Gastroesophageal sphincter (tissue), 4 donors: Measurements from ENCODE around the gene ANAPC5. TPM values are rescaled to one million over a fixed set of nuclear protein-coding genes. Genes with fewer than 3 reads are reported as not detected.

Experiments
- ATAC-seq: fragments of 150-250 bp; one replicate; pipeline ENCODE4 v1.9.1; 2016; ENCODE audit warnings: mild to moderate bottlenecking, moderate library complexity
- H3K27ac ChIP-seq, 4 donors: fragments of 200-600 bp; sonication (generic) in 3 of 4; 1 replicate in 3 of 4; 2 replicates in 1 of 4; pipeline ENCODE4 v1.5.1; 2016 to 2019
- H3K27me3 ChIP-seq: fragments of 200-600 bp; sonication (generic); one replicate; pipeline ENCODE4 v1.5.1; 2019
- H3K36me3 ChIP-seq, 2 donors: fragments of 200-600 bp; sonication (generic); one replicate each; pipeline ENCODE4 v1.5.1; 2019; ENCODE audit warnings: control low read depth in 1 of 2
- H3K4me1 ChIP-seq, 3 donors: fragments of 200-600 bp; sonication (generic); 1 replicate in 2 of 3; 2 replicates in 1 of 3; pipeline ENCODE4 v1.5.1; 2016 to 2019; ENCODE audit warnings: control low read depth in 2 of 3
- H3K4me3 ChIP-seq, 2 donors: fragments of 200-600 bp; sonication (generic); one replicate each; pipeline ENCODE4 v1.5.1; 2019; ENCODE audit warnings: mild to moderate bottlenecking in 1 of 2, moderate library complexity in 1 of 2
- H3K9me3 ChIP-seq, 3 donors: fragments of 200-600 bp; sonication (generic); one replicate each; pipeline ENCODE4 v1.5.1; 2017 to 2019; ENCODE audit warnings: control low read depth in 2 of 3
- CTCF ChIP-seq, 4 experiments: fragments of 200-600 bp in 2 of 4; fragments of 450-650 bp in 2 of 4; sonication (generic) in 1 of 4; IDR thresholded peaks; one replicate each; pipeline ENCODE4 v1.5.1; 2017 to 2019; ENCODE audit warnings: antibody characterized with exemption in 4 of 4, mild to moderate bottlenecking in 2 of 4, moderate library complexity in 2 of 4
- EP300 ChIP-seq: sonication (generic); formaldehyde crosslinking; IDR thresholded peaks from one replicate; pipeline ENCODE4 v1.6.1; 2017; ENCODE audit warnings: antibody characterized with exemption, mild to moderate bottlenecking
- POLR2A ChIP-seq, 2 donors: fragments of 450-650 bp; IDR thresholded peaks; one replicate each; pipeline ENCODE4 v1.6.1; 2017; ENCODE audit warnings: antibody characterized with exemption in 2 of 2, mild to moderate bottlenecking in 2 of 2, moderate library complexity in 1 of 2
- POLR2AphosphoS5 ChIP-seq: sonication (generic); formaldehyde crosslinking; IDR thresholded peaks from one replicate; pipeline ENCODE4 v1.6.1; 2017; ENCODE audit warnings: antibody characterized with exemption
- WGBS, 2 donors: methylation state at CpG; one replicate each; pipeline ENCODE4 v1.1.5; 2018; ENCODE audit warnings: low coverage in 1 of 2; 5-methylcytosine and 5-hydroxymethylcytosine counted together
- total RNA-seq, 4 donors: library from RNA; depleted of rRNA; stranded (reverse); fragments of >200 nt; gene quantifications; one replicate each; pipeline ENCODE4 v1.1.0, GENCODE V29; 2016

ANAPC5 gene
- total RNA-seq, 4 donors from 2014 or later = 69.2 to 93.5 (median 75.7) TPM

GRCh38 chr12:121397521-121397920 is 45.3 kb upstream of the ANAPC5 start:
- H3K4me1 ChIP-seq = peaks cover 0 to 31% (median 14%) of the 10 kb centered on the region in 3 donors
- 95 to 100% methylated on average over 4 to 14 of the region's 14 CpGs for WGBS, 2 donors
- no peaks in the 10 kb centered on the region for H3K36me3 ChIP-seq
- H3K9me3 ChIP-seq = no peaks in the 10 kb centered on the region
- ATAC-seq = no peak
- H3K4me3 ChIP-seq = no peak overlapping the region
- no peak overlapping the region for H3K27ac ChIP-seq
- TF ChIP-seq POLR2A (IDR thresholded peaks at IDR 0.05) = no peak
- no peak for TF ChIP-seq EP300
- no peak for TF ChIP-seq CTCF (IDR thresholded peaks at IDR 0.05)
- TF ChIP-seq POLR2AphosphoS5 = no peak
- no peaks in the 10 kb centered on the region for H3K27me3 ChIP-seq

- Histone ChIP-seq H3K27ac (no peak overlapping the region), H3K4me1 (no peaks in the 10 kb centered on the region), H3K9me3 (no peaks in the 10 kb centered on the region), H3K27me3 (no peaks in the 10 kb centered on the region), H3K4me3 (no peak overlapping the region), H3K36me3 (no peaks in the 10 kb centered on the region)
- TF ChIP-seq CTCF (IDR thresholded peaks at IDR 0.05) (no peak), EP300 (no peak), POLR2AphosphoS5 (no peak), POLR2A (IDR thresholded peaks at IDR 0.05) (no peak)
- no peak for ATAC-seq
- 67 to 88% methylated on average over 3 of the region's 3 CpGs for WGBS, 2 donors
These were observed 40.1 kb upstream of the ANAPC5 start for GRCh38 chr12:121392325-121392716.

GRCh38 chr12:121391619-121392324 is 39.6 kb upstream of the ANAPC5 start:
- Histone ChIP-seq H3K4me1 (no peaks in the 10 kb centered on the region), H3K4me3 (peak overlapping the region in 1 of 2 donors; percentile 14), H3K36me3 (no peaks in the 10 kb centered on the region), H3K27ac (peak overlapping the region in 1 of 4 donors; percentile 4), H3K27me3 (no peaks in the 10 kb centered on the region), H3K9me3 (no peaks in the 10 kb centered on the region)
- TF ChIP-seq CTCF (IDR thresholded peaks at IDR 0.05) = no peak
- no peak for TF ChIP-seq POLR2AphosphoS5
- no peak for TF ChIP-seq EP300
- no peak for TF ChIP-seq POLR2A (IDR thresholded peaks at IDR 0.05)
- no peak for ATAC-seq
- 33 to 41% methylated on average over 6 to 7 of the region's 10 CpGs for WGBS, 2 donors

GRCh38 chr12:121390856-121391255 is 38.6 kb upstream of the ANAPC5 start:
- no peaks in the 10 kb centered on the region for H3K27me3 ChIP-seq

More at GRCh38 chr12:121390856-121391255, 38.6 kb upstream of the ANAPC5 start:
- Histone ChIP-seq H3K27ac (no peak overlapping the region), H3K9me3 (no peaks in the 10 kb centered on the region), H3K4me1 (no peaks in the 10 kb centered on the region), H3K36me3 (no peaks in the 10 kb centered on the region), H3K4me3 (no peak overlapping the region)
- ATAC-seq = no peak
- TF ChIP-seq POLR2AphosphoS5 (no peak), CTCF (IDR thresholded peaks at IDR 0.05) (no peak), EP300 (no peak), POLR2A (IDR thresholded peaks at IDR 0.05) (no peak)
- 88% methylated on average over 2 of the region's 2 CpGs; no CpG with 5 or more reads in 1 of the 2 donors for WGBS, 2 donors
